AG04450 (cell line): Measurements from ENCODE around the gene SERTAD1. TPM values are rescaled to one million over a fixed set of nuclear protein-coding genes. Genes with fewer than 3 reads are reported as not detected.
A peak's percentile ranks its signal among the peaks of the same experiment; 100 is the strongest.

Experiments
- CTCF ChIA-PET: fragments of 300-600, 350-600 bp; formaldehyde crosslinking; extraction: SDS; loops from one replicate; lab custom pipeline; 2022; ENCODE audit warnings: antibody characterized with exemption, inconsistent platforms; lab: Charles Lee
- POLR2A ChIA-PET: fragments of 350-600 bp; formaldehyde crosslinking; extraction: SDS; loops from one replicate; lab custom pipeline; 2021; ENCODE audit warnings: antibody characterized with exemption, inconsistent platforms; lab: Yijun Ruan, JAX
- DNase-seq: peaks from one replicate; pipeline ENCODE4 v3.0.0-alpha.2; 2011; ENCODE audit warnings: low read depth, low spot score
- H3K27ac ChIP-seq: one replicate; pipeline ENCODE4 v1.5.1; 2012; ENCODE audit warnings: low read depth, low read length, control low read depth
- H3K27me3 ChIP-seq: one replicate; pipeline ENCODE4 v1.6.0; 2012; ENCODE audit warnings: low read length; ENCODE audit not compliant: control insufficient read depth, insufficient read depth
- H3K4me3 ChIP-seq: 2 replicates; pipeline ENCODE4 v1.5.1; 2011; ENCODE audit warnings: mild to moderate bottlenecking, low read depth, low read length, control low read depth
- H3K9me3 ChIP-seq: 2 replicates; pipeline ENCODE4 v1.5.1; 2012; ENCODE audit warnings: low read length; ENCODE audit not compliant: control insufficient read depth, insufficient read depth
- polyA plus RNA-seq: library from polyadenylated mRNA; depleted of rRNA; stranded (reverse); fragments of >200 nt; gene quantifications from 2 replicates; pipeline ENCODE4 v1.2.3, GENCODE V29; 2011
- TF ChIP-seq, protein P1 (sequence below): IDR thresholded peaks from 2 replicates; pipeline ENCODE4 v1.5.1; 2011; ENCODE audit warnings: low read depth, low read length, control low read depth, inconsistent platforms

SERTAD1 gene
- polyA plus RNA-seq, 1 experiment, result 11.9 TPM

GRCh38 chr19:40383668-40384248 is 42.0 kb downstream of the SERTAD1 start:
- H3K27me3 ChIP-seq, result no peaks in the 10 kb centered on the region
- no peak overlapping the region for H3K4me3 ChIP-seq
- no peak overlapping the region for H3K27ac ChIP-seq
- no peaks in the 10 kb centered on the region; the same call in 1 of the 2 replicates for H3K9me3 ChIP-seq
- ChIA-PET POLR2A (interaction anchor here (0.9 kb wide), 1 partner anchor 13 kb away, joined by 4 read pairs; no protein-coding TSS in a partner anchor), CTCF (no interaction called here)
- no peak for DNase-seq
- TF ChIP-seq, protein P1, sequence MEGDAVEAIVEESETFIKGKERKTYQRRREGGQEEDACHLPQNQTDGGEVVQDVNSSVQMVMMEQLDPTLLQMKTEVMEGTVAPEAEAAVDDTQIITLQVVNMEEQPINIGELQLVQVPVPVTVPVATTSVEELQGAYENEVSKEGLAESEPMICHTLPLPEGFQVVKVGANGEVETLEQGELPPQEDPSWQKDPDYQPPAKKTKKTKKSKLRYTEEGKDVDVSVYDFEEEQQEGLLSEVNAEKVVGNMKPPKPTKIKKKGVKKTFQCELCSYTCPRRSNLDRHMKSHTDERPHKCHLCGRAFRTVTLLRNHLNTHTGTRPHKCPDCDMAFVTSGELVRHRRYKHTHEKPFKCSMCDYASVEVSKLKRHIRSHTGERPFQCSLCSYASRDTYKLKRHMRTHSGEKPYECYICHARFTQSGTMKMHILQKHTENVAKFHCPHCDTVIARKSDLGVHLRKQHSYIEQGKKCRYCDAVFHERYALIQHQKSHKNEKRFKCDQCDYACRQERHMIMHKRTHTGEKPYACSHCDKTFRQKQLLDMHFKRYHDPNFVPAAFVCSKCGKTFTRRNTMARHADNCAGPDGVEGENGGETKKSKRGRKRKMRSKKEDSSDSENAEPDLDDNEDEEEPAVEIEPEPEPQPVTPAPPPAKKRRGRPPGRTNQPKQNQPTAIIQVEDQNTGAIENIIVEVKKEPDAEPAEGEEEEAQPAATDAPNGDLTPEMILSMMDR, result no peak

DNA sequence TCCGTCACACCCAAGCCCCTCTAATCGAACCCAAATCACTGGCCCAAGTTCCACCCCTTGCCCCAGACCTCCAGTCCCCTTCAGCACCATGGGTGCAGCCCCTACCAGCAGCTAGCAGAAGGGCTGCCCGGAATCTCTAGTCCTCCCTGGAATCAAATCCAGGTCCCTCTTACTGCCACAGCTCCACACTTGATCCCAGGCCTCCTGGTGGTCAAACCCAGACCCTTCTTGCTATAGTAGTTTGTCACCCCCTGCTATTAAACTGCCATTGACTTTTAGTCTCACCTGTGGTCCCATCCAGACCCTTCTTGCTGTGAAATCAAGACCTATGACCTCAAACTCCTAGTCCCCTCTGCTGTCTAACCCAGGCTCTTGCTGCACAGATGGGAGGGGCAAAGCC is 44.5 kb downstream of the SERTAD1 start:
- H3K9me3 ChIP-seq, result no peaks in the 10 kb centered on the region; the same call in 1 of the 2 replicates
- DNase-seq, result no peak
- POLR2A ChIA-PET, result interaction anchor here (0.9 kb wide), 1 partner anchor 16 kb away, joined by 3 read pairs; no protein-coding TSS in a partner anchor
- CTCF ChIA-PET, result no interaction called here
- no peaks in the 10 kb centered on the region for H3K27me3 ChIP-seq
- no peak overlapping the region for H3K27ac ChIP-seq
- TF ChIP-seq, protein P1, result peak; percentile 24; the same call in 1 of the 2 replicates
- H3K4me3 ChIP-seq, result no peak overlapping the region

- no peak overlapping the region for H3K4me3 ChIP-seq
- no peaks in the 10 kb centered on the region; the same call in 1 of the 2 replicates for H3K9me3 ChIP-seq
- CTCF ChIA-PET, result no interaction called here
- no peak overlapping the region for H3K27ac ChIP-seq
- POLR2A ChIA-PET, result interaction anchor here (0.9 kb wide), 1 partner anchor 15 kb away, joined by 3 read pairs; no protein-coding TSS in a partner anchor
- DNase-seq, result no peak
- TF ChIP-seq, protein P1, result no peak
- no peaks in the 10 kb centered on the region for H3K27me3 ChIP-seq
These were observed 45.4 kb downstream of the SERTAD1 start for GRCh38 chr19:40380199-40381037.

DNA sequence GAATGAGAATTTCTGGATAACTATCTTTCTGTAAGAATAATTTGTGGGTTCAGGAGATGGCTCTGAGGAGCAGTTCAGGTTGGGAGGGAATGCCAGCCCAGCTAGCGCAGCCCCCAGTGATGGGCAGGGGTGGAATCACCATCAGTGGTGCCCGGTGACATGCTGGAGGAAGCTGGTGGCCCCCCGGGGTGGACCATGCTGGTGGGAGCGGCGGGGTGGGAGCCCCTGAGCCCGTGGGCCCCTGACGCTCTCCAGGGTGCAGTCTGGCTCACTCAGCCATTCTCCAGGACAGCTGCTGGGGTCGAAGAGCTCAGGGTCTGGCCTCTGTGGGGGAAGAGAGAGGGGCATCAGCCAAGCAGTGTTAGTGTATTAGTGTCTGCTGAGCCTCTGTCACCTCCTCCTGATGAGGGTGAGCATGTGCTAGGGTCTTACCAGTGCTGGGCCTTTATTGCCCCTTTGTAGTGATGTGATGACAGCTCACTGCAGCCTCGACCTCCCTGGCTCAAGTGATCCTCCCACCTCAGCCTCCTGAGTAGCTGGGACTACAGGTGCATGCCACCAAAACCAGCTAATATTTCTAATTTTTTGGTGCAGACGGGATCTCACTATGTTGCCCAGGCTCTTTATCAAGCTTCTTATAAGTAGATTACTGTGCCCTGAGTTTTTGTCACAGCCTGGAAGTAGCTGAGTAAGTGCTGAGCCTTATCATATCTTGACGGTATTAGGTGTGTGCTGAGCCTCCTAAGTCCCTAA is 46.2 kb downstream of the SERTAD1 start:
- Histone ChIP-seq H3K27me3 (no peaks in the 10 kb centered on the region), H3K9me3 (no peaks in the 10 kb centered on the region; the same call in 1 of the 2 replicates), H3K4me3 (no peak overlapping the region), H3K27ac (no peak overlapping the region)
- no peak for DNase-seq
- TF ChIP-seq, protein P1, result no peak
- CTCF ChIA-PET, result interaction anchor here (0.8 kb wide), 1 partner anchor 75 kb away, joined by 4 read pairs; no protein-coding TSS in a partner anchor
- POLR2A ChIA-PET, result interaction anchor here (0.6 kb wide), 1 partner anchor 14 kb away, joined by 3 read pairs; no protein-coding TSS in a partner anchor
